GM12865 (cell line): Measurements from ENCODE around the gene RPSA.

Experiments
- DNase-seq: peaks from one replicate; pipeline ENCODE4 v3.0.0; 2010; ENCODE audit warnings: low read depth
- H3K4me3 ChIP-seq: 2 replicates; pipeline ENCODE4 v1.5.1; 2011; ENCODE audit warnings: mild to moderate bottlenecking, low read depth, low read length, control low read depth
- TF ChIP-seq, protein P1 (sequence below): IDR thresholded peaks from 2 replicates; pipeline ENCODE4 v1.5.1; 2011; ENCODE audit warnings: low read length, control low read depth, low read depth, inconsistent platforms; ENCODE audit not compliant: insufficient read depth; ENCODE audit errors: missing control alignments

RPSA gene

DNA sequence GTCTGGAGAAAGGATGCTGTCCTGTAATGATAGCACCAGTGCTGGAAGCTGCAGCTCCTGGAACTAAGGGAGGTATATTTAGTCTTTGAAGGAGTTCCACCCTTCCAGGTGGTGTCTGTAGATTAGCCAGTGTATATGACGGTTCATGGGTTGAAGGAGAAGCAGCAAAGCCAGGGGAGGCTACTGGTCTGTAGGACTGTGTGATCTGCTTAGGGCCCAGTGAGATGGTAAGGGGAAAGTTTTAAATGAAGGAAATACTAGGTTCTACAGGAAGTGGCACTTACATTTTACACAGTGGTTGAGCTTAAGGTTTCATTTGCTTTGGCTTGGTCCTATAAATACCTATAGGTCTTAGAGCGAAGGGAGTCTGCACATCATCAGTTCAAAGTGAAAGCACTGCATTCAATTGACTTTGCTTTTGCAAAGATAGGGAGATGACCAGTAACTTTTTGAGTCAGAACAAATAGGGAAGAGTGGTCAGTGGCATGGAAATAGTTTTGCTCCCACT is 17.7 kb upstream of the RPSA start:
- TF ChIP-seq, protein P1, sequence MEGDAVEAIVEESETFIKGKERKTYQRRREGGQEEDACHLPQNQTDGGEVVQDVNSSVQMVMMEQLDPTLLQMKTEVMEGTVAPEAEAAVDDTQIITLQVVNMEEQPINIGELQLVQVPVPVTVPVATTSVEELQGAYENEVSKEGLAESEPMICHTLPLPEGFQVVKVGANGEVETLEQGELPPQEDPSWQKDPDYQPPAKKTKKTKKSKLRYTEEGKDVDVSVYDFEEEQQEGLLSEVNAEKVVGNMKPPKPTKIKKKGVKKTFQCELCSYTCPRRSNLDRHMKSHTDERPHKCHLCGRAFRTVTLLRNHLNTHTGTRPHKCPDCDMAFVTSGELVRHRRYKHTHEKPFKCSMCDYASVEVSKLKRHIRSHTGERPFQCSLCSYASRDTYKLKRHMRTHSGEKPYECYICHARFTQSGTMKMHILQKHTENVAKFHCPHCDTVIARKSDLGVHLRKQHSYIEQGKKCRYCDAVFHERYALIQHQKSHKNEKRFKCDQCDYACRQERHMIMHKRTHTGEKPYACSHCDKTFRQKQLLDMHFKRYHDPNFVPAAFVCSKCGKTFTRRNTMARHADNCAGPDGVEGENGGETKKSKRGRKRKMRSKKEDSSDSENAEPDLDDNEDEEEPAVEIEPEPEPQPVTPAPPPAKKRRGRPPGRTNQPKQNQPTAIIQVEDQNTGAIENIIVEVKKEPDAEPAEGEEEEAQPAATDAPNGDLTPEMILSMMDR: no peak
- peak; percentile 89 for DNase-seq
- H3K4me3 ChIP-seq: peak overlapping the region; percentile 15

DNA sequence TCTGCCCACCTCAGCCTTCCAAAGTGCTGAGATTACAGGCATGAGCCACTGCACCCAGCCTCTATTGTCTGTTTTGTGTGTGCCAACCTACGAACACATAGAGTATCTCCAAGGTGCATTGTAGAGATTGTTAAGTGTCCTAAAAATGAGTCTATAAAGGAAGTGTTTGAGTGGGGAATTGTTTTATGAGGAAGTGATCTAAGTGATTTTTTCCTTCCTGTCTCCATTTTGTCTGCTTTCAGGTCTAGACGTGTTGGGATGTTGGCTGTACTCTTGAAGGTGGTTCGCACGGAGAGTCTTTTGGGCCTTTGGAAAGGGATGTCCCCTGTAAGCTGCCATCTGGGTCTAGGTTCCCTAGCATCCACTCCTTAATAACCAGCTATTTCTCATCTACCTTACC is 16.3 kb upstream of the RPSA start:
- TF ChIP-seq, protein P1: no peak

DNA sequence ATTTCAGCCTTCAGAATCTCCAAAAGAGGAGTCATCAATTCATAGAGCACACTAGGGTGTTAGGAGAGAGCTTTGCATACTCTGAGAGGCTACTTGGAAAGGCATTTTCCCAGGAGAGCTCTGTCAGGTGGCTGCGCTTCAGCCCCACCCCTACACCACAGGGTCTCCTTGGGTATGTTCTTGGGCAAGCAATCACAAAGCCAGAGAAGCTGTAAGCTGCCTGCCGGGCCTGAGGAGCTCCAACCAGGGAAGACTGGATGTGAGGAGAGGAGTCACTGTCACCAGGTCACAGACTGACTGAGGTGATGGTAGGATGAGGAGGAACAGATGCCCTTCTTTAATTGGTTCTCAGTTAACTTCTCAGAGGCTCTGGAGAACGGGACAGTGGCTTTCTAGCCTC is 9.8 kb upstream of the RPSA start:
- no peak for DNase-seq
- TF ChIP-seq, protein P1: no peak

More for the DNA sequence above, 16.3 kb upstream of the RPSA start:
- no peak for DNase-seq
- no peak overlapping the region for H3K4me3 ChIP-seq

DNA sequence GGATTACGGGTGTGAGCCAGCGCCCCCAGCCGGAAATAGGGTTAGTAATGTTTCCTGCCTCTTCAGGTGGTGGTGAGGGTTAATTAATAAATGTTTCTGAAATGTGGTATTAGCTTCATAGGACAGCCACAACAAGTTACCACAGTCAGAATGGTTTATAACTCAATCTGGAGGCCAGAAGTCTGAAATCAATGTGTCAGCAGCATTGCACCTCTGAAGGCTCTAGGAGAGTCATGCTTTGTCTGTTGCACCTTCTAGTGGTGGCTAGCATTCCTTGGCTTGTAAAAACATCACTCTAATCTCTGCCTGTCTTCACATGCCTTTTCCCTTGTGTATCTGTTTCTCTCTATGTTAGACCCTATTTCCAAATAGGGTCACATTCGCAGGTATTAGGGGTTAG is 7.8 kb upstream of the RPSA start:
- DNase-seq: no peak
- TF ChIP-seq, protein P1: no peak
- no peak overlapping the region for H3K4me3 ChIP-seq

More for the DNA sequence above, 9.8 kb upstream of the RPSA start:
- H3K4me3 ChIP-seq: no peak overlapping the region

DNA sequence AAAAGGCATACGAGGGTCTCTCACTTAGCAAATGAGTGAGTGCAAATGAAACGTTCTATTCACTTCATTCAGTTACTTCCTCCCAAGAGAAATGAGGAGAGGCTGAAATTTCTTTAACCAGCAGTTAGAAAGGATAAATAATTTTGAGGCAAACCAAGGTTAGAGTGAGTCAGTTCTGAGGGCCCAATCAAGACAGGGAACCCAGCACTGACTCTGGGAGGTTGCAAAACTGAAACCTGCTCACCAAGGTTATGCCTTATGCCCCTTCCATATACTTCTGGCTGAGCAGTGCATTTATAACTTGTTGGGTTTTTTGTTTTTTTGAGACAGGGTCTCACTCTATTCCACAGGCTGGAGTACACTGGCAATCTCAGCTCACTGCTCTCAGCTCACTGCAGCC is 4.5 kb upstream of the RPSA start:
- H3K4me3 ChIP-seq: no peak overlapping the region
- TF ChIP-seq, protein P1: no peak
- DNase-seq: no peak

DNA sequence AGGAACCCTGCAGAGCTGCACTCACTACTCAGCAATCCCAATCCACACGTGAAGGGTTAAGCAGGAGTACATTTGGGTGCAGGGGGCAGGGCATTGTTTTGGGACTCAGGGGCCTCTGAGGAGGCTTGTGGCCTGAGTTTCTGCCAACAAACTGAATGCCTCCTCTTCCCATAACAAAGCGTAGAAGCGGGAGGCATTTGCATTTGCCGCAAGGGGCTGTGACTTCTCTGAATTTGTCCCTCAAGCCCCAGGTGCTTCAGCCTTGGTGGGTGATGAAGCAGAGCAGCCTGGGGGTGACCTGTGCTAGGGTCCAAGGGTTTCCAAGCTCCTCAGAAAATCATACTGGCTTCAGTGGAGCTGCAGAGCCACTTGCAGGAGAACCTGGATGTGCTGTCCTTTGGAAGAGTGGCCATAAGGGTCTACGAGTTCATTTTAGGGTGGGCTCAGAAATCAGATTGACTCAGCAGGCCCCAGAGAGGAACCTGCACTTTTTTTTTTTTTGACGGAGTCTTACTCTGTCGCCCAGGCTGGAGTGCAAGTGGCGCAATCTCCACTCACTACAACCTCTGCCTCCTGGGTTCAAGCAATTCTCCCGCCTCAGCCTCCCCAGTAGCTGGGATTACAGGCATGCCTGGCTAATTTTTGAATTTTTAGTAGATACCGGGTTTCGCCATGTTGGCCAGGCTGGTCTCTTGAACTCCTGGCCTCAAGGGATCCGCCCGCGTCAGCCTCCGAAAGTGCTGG is 1.4 kb upstream of the RPSA start:
- no peak overlapping the region for H3K4me3 ChIP-seq
- no peak for DNase-seq
- TF ChIP-seq, protein P1: no peak
